HG03457 (cell line): ENCODE data around the gene SLC2A13.

Source experiments
- ATAC-seq: cut with Tn5 transposase; IDR thresholded peaks from one replicate; pipeline ENCODE4 v1.9.1; 2021; ENCODE audit warnings: moderate number of reproducible peaks; ENCODE audit not compliant: unreplicated experiment

Gene SLC2A13

GRCh38 chr12:40002178-40003169 is 103.4 kb downstream of the SLC2A13 start:
- ATAC-seq, result no peak

GRCh38 chr12:40001406-40001805 is 104.5 kb downstream of the SLC2A13 start:
- no peak for ATAC-seq

GRCh38 chr12:40000884-40001283 is 105.0 kb downstream of the SLC2A13 start:
- ATAC-seq, result no peak

- ATAC-seq, result no peak
Observed at GRCh38 chr12:39993268-39993667, 112.6 kb downstream of the SLC2A13 start.

- peak; percentile 89 for ATAC-seq
Observed at GRCh38 chr12:39990122-39991101, 115.5 kb downstream of the SLC2A13 start.

- no peak for ATAC-seq
Observed at GRCh38 chr12:39989501-39989900, 116.4 kb downstream of the SLC2A13 start.

GRCh38 chr12:39988574-39988973 is 117.3 kb downstream of the SLC2A13 start:
- ATAC-seq, result no peak

- no peak for ATAC-seq
Observed at GRCh38 chr12:39986674-39987073, 119.2 kb downstream of the SLC2A13 start.

- no peak for ATAC-seq
Observed at GRCh38 chr12:39984670-39985069, 121.2 kb downstream of the SLC2A13 start.

GRCh38 chr12:39975374-39975918 is 130.4 kb downstream of the SLC2A13 start:
- no peak for ATAC-seq

- no peak for ATAC-seq
Observed at GRCh38 chr12:39972119-39972518, 133.8 kb downstream of the SLC2A13 start.

GRCh38 chr12:39971348-39971747 is 134.5 kb downstream of the SLC2A13 start:
- no peak for ATAC-seq

GRCh38 chr12:39966721-39967120 is 139.2 kb downstream of the SLC2A13 start:
- no peak for ATAC-seq

GRCh38 chr12:39966256-39966655 is 139.6 kb downstream of the SLC2A13 start:
- ATAC-seq, result no peak

GRCh38 chr12:39959467-39959866 is 146.4 kb downstream of the SLC2A13 start:
- no peak for ATAC-seq

- ATAC-seq, result no peak
Observed at GRCh38 chr12:39959031-39959430, 146.8 kb downstream of the SLC2A13 start.

- ATAC-seq, result no peak
Observed at GRCh38 chr12:39958377-39958776, 147.5 kb downstream of the SLC2A13 start.

- ATAC-seq, result no peak
Observed at GRCh38 chr12:39956725-39957124, 149.2 kb downstream of the SLC2A13 start.

GRCh38 chr12:39946361-39947280 is 159.3 kb downstream of the SLC2A13 start:
- no peak for ATAC-seq

- no peak for ATAC-seq
Observed at GRCh38 chr12:39937119-39937518, 168.8 kb downstream of the SLC2A13 start.
